Lower leg skin (tissue), 3 donors: ENCODE results near the gene DNAH11.

ENCODE experiments used
- POLR2A ChIP-seq, 2 donors: fragments of 450-650 bp; IDR thresholded peaks; one replicate each; pipeline ENCODE4 v1.6.1; 2016 to 2017; ENCODE audit warnings: antibody characterized with exemption in 2 of 2, mild to moderate bottlenecking in 1 of 2, moderate library complexity in 1 of 2
- TF ChIP-seq, protein P1 (sequence below), 3 donors: fragments of 450-650 bp; IDR thresholded peaks; one replicate each; pipeline ENCODE4 v1.5.1; 2016; ENCODE audit warnings: antibody characterized with exemption in 3 of 3, mild to moderate bottlenecking in 3 of 3, moderate library complexity in 2 of 3

- TF ChIP-seq POLR2A (IDR thresholded peaks at IDR 0.05): no peak
- TF ChIP-seq, protein P1, sequence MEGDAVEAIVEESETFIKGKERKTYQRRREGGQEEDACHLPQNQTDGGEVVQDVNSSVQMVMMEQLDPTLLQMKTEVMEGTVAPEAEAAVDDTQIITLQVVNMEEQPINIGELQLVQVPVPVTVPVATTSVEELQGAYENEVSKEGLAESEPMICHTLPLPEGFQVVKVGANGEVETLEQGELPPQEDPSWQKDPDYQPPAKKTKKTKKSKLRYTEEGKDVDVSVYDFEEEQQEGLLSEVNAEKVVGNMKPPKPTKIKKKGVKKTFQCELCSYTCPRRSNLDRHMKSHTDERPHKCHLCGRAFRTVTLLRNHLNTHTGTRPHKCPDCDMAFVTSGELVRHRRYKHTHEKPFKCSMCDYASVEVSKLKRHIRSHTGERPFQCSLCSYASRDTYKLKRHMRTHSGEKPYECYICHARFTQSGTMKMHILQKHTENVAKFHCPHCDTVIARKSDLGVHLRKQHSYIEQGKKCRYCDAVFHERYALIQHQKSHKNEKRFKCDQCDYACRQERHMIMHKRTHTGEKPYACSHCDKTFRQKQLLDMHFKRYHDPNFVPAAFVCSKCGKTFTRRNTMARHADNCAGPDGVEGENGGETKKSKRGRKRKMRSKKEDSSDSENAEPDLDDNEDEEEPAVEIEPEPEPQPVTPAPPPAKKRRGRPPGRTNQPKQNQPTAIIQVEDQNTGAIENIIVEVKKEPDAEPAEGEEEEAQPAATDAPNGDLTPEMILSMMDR (IDR thresholded peaks at IDR 0.05): no peak
Observed at GRCh38 chr7:21941611-21942141, 398.8 kb downstream of the DNAH11 start.
